HK-2 (cell line): ENCODE results near the gene F13A1.

Experiments
- DNase-seq: peaks from one replicate; pipeline ENCODE4 v3.0.0-alpha.2; 2018; ENCODE audit not compliant: unreplicated experiment

Gene F13A1

GRCh38 chr6:6319952-6320811 is at the start of gene F13A1:
TSS of gene F13A1 (minus strand) at chr6:6320662. CDS start at chr6:6318664, 1,998 bp downstream.
- peak; percentile 1 for DNase-seq

- DNase-seq = no peak
Observed at GRCh38 chr6:6368684-6369052, 48.2 kb upstream of the F13A1 start.

GRCh38 chr6:6368040-6368683 is 47.7 kb upstream of the F13A1 start:
- DNase-seq = no peak

GRCh38 chr6:6366803-6367202 is 46.3 kb upstream of the F13A1 start:
- no peak for DNase-seq

GRCh38 chr6:6365242-6365641 is 44.8 kb upstream of the F13A1 start:
- DNase-seq = no peak

GRCh38 chr6:6362056-6362840 is 41.8 kb upstream of the F13A1 start:
- DNase-seq = no peak

- no peak for DNase-seq
Observed at GRCh38 chr6:6357530-6357929, 37.1 kb upstream of the F13A1 start.

GRCh38 chr6:6357032-6357431 is 36.6 kb upstream of the F13A1 start:
- DNase-seq = no peak

GRCh38 chr6:6352772-6353171 is 32.3 kb upstream of the F13A1 start:
- DNase-seq = no peak

GRCh38 chr6:6351511-6352025 is 31.1 kb upstream of the F13A1 start:
- no peak for DNase-seq

GRCh38 chr6:6350696-6351095 is 30.2 kb upstream of the F13A1 start:
- DNase-seq = no peak

GRCh38 chr6:6348256-6348655 is 27.8 kb upstream of the F13A1 start:
- DNase-seq = no peak

GRCh38 chr6:6346427-6347023 is 26.1 kb upstream of the F13A1 start:
- DNase-seq = no peak

GRCh38 chr6:6333501-6333900 is 13.0 kb upstream of the F13A1 start:
- DNase-seq = no peak

GRCh38 chr6:6332811-6333244 is 12.4 kb upstream of the F13A1 start:
- no peak for DNase-seq

GRCh38 chr6:6331946-6332601 is 11.6 kb upstream of the F13A1 start:
- DNase-seq = no peak

GRCh38 chr6:6331393-6331792 is 10.9 kb upstream of the F13A1 start:
- DNase-seq = no peak

- DNase-seq = no peak
Observed at GRCh38 chr6:6330407-6330806, 9.9 kb upstream of the F13A1 start.

- no peak for DNase-seq
Observed at GRCh38 chr6:6328451-6328850, 8.0 kb upstream of the F13A1 start.

- no peak for DNase-seq
Observed at GRCh38 chr6:6323352-6323751, 2.9 kb upstream of the F13A1 start.

- DNase-seq = peak; percentile 44
Observed at GRCh38 chr6:6320901-6321300, 439 bp upstream of the F13A1 start.
